GM19043 (cell line): ENCODE results near the gene PLCL1.

Experiments used
- ATAC-seq: cut with Tn5 transposase; IDR thresholded peaks from one replicate; pipeline ENCODE4 v1.9.1; 2021; ENCODE audit warnings: low read depth; ENCODE audit not compliant: unreplicated experiment

PLCL1 gene

GRCh38 chr2:198042189-198042588, 237.8 kb downstream of the PLCL1 start:
- peak; percentile 82 for ATAC-seq

- no peak for ATAC-seq
Measured at GRCh38 chr2:198044777-198045176, 240.4 kb downstream of the PLCL1 start.

GRCh38 chr2:198045227-198045626, 240.8 kb downstream of the PLCL1 start:
- ATAC-seq: no peak

- ATAC-seq: no peak
Measured at GRCh38 chr2:198052741-198053140, 248.3 kb downstream of the PLCL1 start.

GRCh38 chr2:198053148-198053547, 248.8 kb downstream of the PLCL1 start:
- no peak for ATAC-seq

GRCh38 chr2:198053776-198054175, 249.4 kb downstream of the PLCL1 start:
- ATAC-seq: no peak

- ATAC-seq: peak; percentile 64
Measured at GRCh38 chr2:198054299-198054698, 249.9 kb downstream of the PLCL1 start.

- no peak for ATAC-seq
Measured at GRCh38 chr2:198055716-198056115, 251.3 kb downstream of the PLCL1 start.

- no peak for ATAC-seq
Measured at GRCh38 chr2:198056836-198057235, 252.4 kb downstream of the PLCL1 start.

GRCh38 chr2:198059800-198060199, 255.4 kb downstream of the PLCL1 start:
- no peak for ATAC-seq

- no peak for ATAC-seq
Measured at GRCh38 chr2:198060277-198060676, 255.9 kb downstream of the PLCL1 start.

GRCh38 chr2:198062826-198063225, 258.4 kb downstream of the PLCL1 start:
- no peak for ATAC-seq

- no peak for ATAC-seq
Measured at GRCh38 chr2:198063242-198063641, 258.8 kb downstream of the PLCL1 start.

- no peak for ATAC-seq
Measured at GRCh38 chr2:198065322-198065721, 260.9 kb downstream of the PLCL1 start.

- no peak for ATAC-seq
Measured at GRCh38 chr2:198066597-198066996, 262.2 kb downstream of the PLCL1 start.

- no peak for ATAC-seq
Measured at GRCh38 chr2:198072655-198073054, 268.3 kb downstream of the PLCL1 start.

- no peak for ATAC-seq
Measured at GRCh38 chr2:198073253-198073652, 268.9 kb downstream of the PLCL1 start.

GRCh38 chr2:198077477-198077876, 273.1 kb downstream of the PLCL1 start:
- no peak for ATAC-seq

GRCh38 chr2:198080879-198081765, 276.7 kb downstream of the PLCL1 start:
- ATAC-seq: no peak

GRCh38 chr2:198084156-198084555, 279.8 kb downstream of the PLCL1 start:
- ATAC-seq: no peak

- ATAC-seq: no peak
Measured at GRCh38 chr2:198096002-198096401, 291.6 kb downstream of the PLCL1 start.

- ATAC-seq: no peak
Measured at GRCh38 chr2:198096965-198097364, 292.6 kb downstream of the PLCL1 start.
